A549 treated with DMSO at 1 μM for 4 hours (cell line): Measurements from ENCODE around the gene TANGO2. TPM values are rescaled to one million over a fixed set of nuclear protein-coding genes. Genes with fewer than 3 reads are reported as not detected.

Experiments used
- total RNA-seq: library from RNA; stranded (reverse); fragments of 200-300 nt; extraction: Qiagen RNA extraction; gene quantifications from 5 replicates; pipeline ENCODE4 v1.2.3, GENCODE V29; 2022; ENCODE audit warnings: low read depth

The TANGO2 gene, protein sequence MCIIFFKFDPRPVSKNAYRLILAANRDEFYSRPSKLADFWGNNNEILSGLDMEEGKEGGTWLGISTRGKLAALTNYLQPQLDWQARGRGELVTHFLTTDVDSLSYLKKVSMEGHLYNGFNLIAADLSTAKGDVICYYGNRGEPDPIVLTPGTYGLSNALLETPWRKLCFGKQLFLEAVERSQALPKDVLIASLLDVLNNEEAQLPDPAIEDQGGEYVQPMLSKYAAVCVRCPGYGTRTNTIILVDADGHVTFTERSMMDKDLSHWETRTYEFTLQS
- 12.7 to 29.8 TPM (median 16.7 TPM) in 5 replicates for total RNA-seq

DNA sequence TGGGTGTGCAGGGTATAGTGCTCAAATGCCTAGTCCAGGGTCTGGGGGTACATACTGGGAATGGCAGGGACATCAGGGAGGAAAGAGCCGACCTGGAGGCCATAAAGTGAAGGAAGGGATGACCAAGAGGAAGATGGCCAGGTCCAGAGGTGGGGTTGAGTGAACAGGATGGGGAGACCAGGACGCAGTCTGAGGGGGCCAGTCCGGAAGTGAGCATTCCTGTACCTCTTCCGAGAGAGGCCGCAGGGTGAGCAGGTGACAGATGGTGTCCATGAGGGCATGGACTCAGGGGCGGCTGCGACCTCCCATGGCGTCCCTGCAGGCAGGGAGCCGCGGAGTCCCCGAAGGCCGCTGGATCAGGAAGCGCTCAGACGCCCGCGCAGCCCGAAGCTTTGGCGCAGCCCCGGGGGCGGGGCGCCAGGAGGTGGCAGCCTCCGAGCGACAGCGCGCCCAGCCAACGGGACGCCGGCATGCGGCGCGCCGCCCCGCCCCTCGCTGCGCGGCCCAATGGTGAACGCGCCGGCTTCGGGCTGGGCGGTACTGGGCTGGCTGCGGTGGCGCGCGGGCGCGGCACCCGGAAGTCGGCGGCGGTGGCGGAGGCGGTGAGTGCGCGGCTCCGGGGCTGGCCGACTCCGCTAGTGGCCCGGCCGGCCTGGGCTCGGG, at the start of gene TANGO2:
TANGO2 (plus strand) TSS at position 578 of the 663 bp plus-strand sequence. CDS start 15,689 bp downstream, outside the sequence.

DNA sequence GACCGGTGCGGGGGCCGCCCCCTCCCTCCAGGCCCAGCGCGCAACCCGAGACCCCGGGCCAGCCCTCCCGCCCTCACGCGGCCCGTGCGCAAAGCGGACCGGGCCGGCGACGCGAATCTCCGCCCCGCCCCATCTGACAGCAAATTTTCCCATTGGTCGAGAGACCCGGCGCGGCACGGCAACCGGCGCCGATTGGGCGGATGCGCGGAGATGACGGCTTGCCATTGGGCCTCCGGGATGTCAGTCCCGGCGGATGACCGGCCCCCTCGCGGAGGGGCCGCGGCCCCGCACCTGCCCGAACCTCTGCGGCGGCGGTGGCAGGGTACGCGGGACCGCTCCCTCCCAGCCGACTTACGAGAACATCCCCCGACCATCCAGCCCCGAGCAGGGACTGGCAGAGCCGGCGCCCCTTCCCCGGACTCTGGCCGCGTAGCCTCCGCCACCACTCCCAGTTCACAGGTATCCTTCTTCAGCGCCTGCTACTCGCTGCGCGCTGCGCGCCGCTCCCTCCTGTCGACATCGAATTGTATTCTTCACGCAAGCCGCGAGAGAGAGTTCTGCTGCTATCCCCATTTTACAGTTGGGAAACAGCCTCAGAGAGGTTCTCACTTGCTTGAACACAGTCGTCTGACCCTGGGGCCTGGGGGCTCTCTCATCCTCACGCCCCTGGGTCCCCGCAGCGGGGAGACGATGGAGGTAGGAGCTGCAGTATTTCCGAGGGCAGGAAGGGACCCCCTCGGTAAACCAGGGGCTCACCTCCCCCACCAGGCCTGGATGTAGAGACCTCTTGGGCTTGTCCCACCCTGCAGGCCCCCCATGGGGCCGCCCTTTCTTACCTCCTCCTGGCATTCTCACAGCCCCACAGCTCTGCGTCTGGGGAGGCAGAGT, 3.9 kb upstream of the TANGO2 start, which contains the start of gene ARVCF:
ARVCF (minus strand) TSS at position 90 of the 888 bp plus-strand sequence. CDS start 26,029 bp downstream, outside the sequence.

DNA sequence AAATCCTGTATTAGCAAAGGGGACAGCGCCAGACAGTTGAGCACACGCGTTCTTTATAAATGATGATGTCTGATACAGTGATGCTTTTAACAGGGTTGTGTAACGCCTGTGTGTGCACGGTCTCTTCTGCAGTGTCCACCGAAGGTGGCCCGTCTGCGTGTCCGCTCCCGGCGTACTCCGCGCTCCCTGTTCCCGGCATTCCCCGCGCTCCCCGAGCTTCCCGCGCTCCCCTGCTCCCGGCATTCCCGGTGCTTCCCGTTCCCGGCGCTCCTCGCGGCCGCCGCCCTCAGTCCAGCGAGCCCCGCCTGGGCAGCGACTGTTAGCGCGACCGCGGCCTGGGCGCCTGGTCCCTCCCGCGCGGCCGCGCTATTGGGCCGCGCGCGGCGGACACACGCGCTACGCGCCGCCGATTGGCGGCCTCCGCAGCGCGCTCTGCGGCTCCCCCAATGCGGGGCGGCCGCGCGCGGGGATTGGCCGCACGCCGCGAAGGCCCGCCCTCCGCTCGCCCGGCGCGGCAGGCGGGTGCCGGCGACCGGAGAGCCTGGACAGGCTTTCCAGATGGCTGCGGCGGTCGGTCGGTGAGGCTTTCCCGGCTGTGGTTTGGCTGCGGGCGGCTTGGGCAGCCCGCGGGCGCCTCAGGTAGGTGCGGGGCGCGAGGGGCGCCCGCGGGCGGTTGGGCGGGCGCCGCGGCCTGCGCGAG, 59.0 kb downstream of the TANGO2 start, which contains the start of gene DGCR8:
DGCR8 (plus strand) TSS at position 497 of the 700 bp plus-strand sequence. CDS start 5,723 bp downstream, outside the sequence.

DNA sequence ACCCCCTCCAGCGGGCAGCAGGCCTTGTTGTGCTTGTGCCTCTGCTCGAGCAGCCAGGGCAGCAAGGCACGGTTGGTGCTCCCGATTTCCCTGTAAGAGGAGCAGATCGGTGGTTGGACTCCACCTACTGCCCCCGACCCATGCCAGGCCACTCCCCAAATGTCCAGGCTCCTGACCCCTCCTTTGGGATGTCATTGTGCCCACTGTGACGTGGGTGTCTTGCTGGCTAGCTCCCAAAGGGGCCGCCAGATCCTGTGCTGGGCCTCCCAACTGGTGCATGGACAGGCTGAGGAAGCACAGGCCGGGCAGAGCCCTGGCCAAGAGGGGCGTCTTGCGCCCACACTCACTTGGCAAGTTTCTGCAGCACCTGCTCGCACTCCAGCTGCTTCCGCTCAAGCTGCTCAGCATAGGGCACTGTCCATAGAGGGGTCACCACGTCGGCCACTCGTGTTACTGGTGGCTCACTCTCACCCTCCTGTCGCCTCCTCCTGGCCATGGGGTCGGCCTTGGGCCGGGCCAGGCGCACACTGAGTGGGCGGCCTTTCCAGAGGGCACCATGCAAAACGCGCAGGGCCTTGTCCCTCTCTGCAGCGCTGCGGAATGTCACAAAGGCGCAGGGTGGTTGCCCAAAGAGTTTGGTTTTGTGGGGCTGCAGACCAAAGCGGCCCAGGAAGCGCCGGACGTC, 94.9 kb downstream of the TANGO2 start, which contains the start of gene RANBP1:
RANBP1 (plus strand) TSS at position 414 of the 685 bp plus-strand sequence; CDS start at position 495, 81 bp downstream.

Other genes starting within 250 kb of the TANGO2 start
- 11.7 to 16.8 TPM (median 15.9 TPM) in 5 replicates for gene GNB1L, start 166.2 kb upstream of the TANGO2 start, total RNA-seq
- gene RTL10, start 166.2 kb upstream of the TANGO2 start, total RNA-seq, result 6.6 to 8.1 TPM (median 7.3 TPM) in 5 replicates
- 130 to 158 TPM (median 152 TPM) in 5 replicates for gene COMT, start 79.3 kb upstream of the TANGO2 start, total RNA-seq
- gene TXNRD2, start 79.3 kb upstream of the TANGO2 start, total RNA-seq, result 30.6 to 39.8 TPM (median 34.1 TPM) in 5 replicates
- gene ARVCF, start 4.3 kb upstream of the TANGO2 start, total RNA-seq, result 1.9 to 2.7 TPM (median 2.3 TPM) in 5 replicates
- 21.2 to 21.7 TPM (median 21.4 TPM) in 5 replicates for gene DGCR8, start 59.1 kb downstream of the TANGO2 start, total RNA-seq
- gene RANBP1, start 95.0 kb downstream of the TANGO2 start, total RNA-seq, result 242 to 297 TPM (median 287 TPM) in 5 replicates
- 17.0 to 31.9 TPM (median 26.6 TPM) in 5 replicates for gene TRMT2A, start 96.1 kb downstream of the TANGO2 start, total RNA-seq
- gene ZDHHC8, start 110.7 kb downstream of the TANGO2 start, total RNA-seq, result 22.4 to 33.7 TPM (median 29.6 TPM) in 5 replicates
- not detected in 5 replicates for gene CCDC188, start 129.9 kb downstream of the TANGO2 start, total RNA-seq
- 5.5 to 10.0 TPM (median 8.8 TPM) in 5 replicates for gene RTN4R, start 247.2 kb downstream of the TANGO2 start, total RNA-seq